Naive thymus-derived CD4-positive, alpha-beta T cell (primary cell): ENCODE data around the gene TCP11. TPM values are rescaled to one million over a fixed set of nuclear protein-coding genes. Genes with fewer than 3 reads are reported as not detected.
A peak's percentile ranks its signal among the peaks of the same experiment; 100 is the strongest.

ENCODE experiments used
- ATAC-seq: fragments of 150-1000 bp; cut with Tn5 transposase; 2 replicates; pipeline ENCODE4 v1.10.0; 2021; ENCODE audit warnings: mild to moderate bottlenecking, moderate library complexity
- CTCF ChIA-PET: fragments of 350-600 bp; sonication (Branson Sonifier 250); formaldehyde crosslinking; loops from one replicate; lab custom pipeline; 2021; ENCODE audit warnings: antibody characterized with exemption; lab: Charles Lee
- POLR2A ChIA-PET: fragments of 350-600 bp; sonication (Branson Sonifier 250); formaldehyde crosslinking; loops from one replicate; lab custom pipeline; 2021; ENCODE audit warnings: antibody characterized with exemption, inconsistent platforms; lab: Charles Lee
- DNase-seq, 9 donors: peaks; one replicate each; pipeline versions ENCODE4 v3.0.0 to v3.0.0-alpha.2; 2020 to 2022; ENCODE audit warnings: mixed read lengths in 1 of 9
- H3K27ac ChIP-seq: one replicate; pipeline ENCODE4 v1.7.0; 2013; ENCODE audit warnings: mild to moderate bottlenecking, low read depth, low read length, moderate library complexity
- H3K27me3 ChIP-seq, 2 donors: one replicate each; pipeline ENCODE4 v1.7.0; 2013; ENCODE audit warnings: low read length in 2 of 2, mild to moderate bottlenecking in 2 of 2, moderate library complexity in 2 of 2; ENCODE audit not compliant: control insufficient read depth in 2 of 2, insufficient read depth in 2 of 2
- H3K36me3 ChIP-seq, 3 experiments: 1 replicate in 2 of 3; 2 replicates in 1 of 3; pipeline ENCODE4 v1.7.0; 2013; ENCODE audit warnings: low read length in 3 of 3, mild to moderate bottlenecking in 3 of 3, moderate library complexity in 1 of 3; ENCODE audit not compliant: insufficient read depth in 3 of 3, control insufficient read depth in 2 of 3
- H3K4me1 ChIP-seq, 2 donors: one replicate each; pipeline ENCODE4 v1.7.0; 2013; ENCODE audit warnings: low read length in 2 of 2, mild to moderate bottlenecking in 2 of 2, moderate library complexity in 1 of 2; ENCODE audit not compliant: control insufficient read depth in 2 of 2, insufficient read depth in 2 of 2
- H3K4me3 ChIP-seq: 2 replicates; pipeline ENCODE4 v1.7.0; 2013; ENCODE audit warnings: mild to moderate bottlenecking, low read length
- H3K9me3 ChIP-seq, 3 experiments: 1 replicate in 2 of 3; 2 replicates in 1 of 3; pipeline ENCODE4 v1.7.0; 2013; ENCODE audit warnings: low read length in 3 of 3; ENCODE audit not compliant: control insufficient read depth in 2 of 3
- H3K27ac Mint-ChIP-seq, 9 donors: one replicate each; pipeline ENCODE4 v1.8.0; 2020 to 2022; ENCODE audit warnings: mixed read lengths in 9 of 9, mild to moderate bottlenecking in 8 of 9, moderate library complexity in 5 of 9, inconsistent platforms in 2 of 9
- H3K27me3 Mint-ChIP-seq, 5 donors: one replicate each; pipeline ENCODE4 v1.8.0; 2021 to 2022; ENCODE audit warnings: mixed read lengths in 5 of 5, mild to moderate bottlenecking in 1 of 5
- H3K36me3 Mint-ChIP-seq, 5 donors: one replicate each; pipeline ENCODE4 v1.8.0; 2020 to 2022; ENCODE audit warnings: mixed read lengths in 5 of 5, mild to moderate bottlenecking in 3 of 5, inconsistent platforms in 1 of 5
- H3K4me1 Mint-ChIP-seq, 7 donors: one replicate each; pipeline ENCODE4 v1.8.0; 2020 to 2022; ENCODE audit warnings: mixed read lengths in 7 of 7, mild to moderate bottlenecking in 3 of 7, inconsistent platforms in 1 of 7
- H3K4me3 Mint-ChIP-seq, 10 donors: one replicate each; pipeline ENCODE4 v1.8.0; 2020 to 2022; ENCODE audit warnings: mild to moderate bottlenecking in 10 of 10, mixed read lengths in 10 of 10, moderate library complexity in 6 of 10, inconsistent platforms in 2 of 10
- H3K9me3 Mint-ChIP-seq, 11 donors: one replicate each; pipeline ENCODE4 v1.8.0; 2020 to 2022; ENCODE audit warnings: mixed read lengths in 11 of 11, mild to moderate bottlenecking in 4 of 11, inconsistent platforms in 1 of 11, moderate library complexity in 1 of 11
- intact Hi-C, 2 donors: fragments of 100-400 bp; cut with micrococcal nuclease; formaldehyde crosslinking; loops; one replicate each; pipeline ENCODE4 v1.15.1; 2023
- polyA plus RNA-seq, 2 donors: library from polyadenylated mRNA; unstranded; fragments of 300-500 nt; fragmentation: Illumina TruSeq; gene quantifications; one replicate each; pipeline ENCODE4 v1.2.3, GENCODE V29; 2021
- total RNA-seq, 6 experiments: library from RNA in 5 of 6; stranded (reverse) in 5 of 6; gene quantifications; 1 replicate in 5 of 6; 2 replicates in 1 of 6; pipeline ENCODE4 v1.2.3 and lab custom pipeline; 2021 to 2026

TCP11 gene
- total and polyA plus RNA-seq, 7 experiments from 2014 or later: not detected

DNA sequence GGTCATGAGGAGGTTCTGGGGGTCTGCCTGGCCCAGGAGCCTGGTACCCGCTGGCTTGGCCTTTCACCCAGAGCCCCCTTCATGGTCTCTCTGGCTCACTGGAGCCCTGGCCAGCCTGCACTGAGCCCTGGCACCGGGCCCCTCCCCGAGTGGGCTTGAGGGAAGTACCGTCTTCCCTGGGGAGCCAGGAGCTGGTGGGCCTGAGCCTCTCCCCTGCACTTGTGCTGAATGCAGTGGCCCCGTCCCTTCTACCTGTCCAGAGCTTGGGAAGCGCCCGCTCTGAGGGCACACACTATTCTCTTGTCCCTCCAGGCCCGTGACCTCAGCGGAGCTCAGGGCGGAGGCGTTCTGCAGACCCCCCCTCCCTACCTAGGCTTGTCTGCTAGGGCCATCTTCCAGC lies 62.2 kb downstream of the TCP11 start:
- Mint-ChIP-seq H3K27ac (no peak overlapping the region), H3K36me3 (peaks cover 0 to 39% (median 11%) of the 10 kb centered on the region in 5 donors), H3K4me1 (peaks cover 0 to 4% (median 0%) of the 10 kb centered on the region in 7 donors), H3K4me3 (no peak overlapping the region), H3K27me3 (no peaks in the 10 kb centered on the region), H3K9me3 (no peaks in the 10 kb centered on the region)
- ATAC-seq: no peak
- DNase-seq: no peak
- no peak overlapping the region for H3K27ac ChIP-seq
- ChIA-PET CTCF (no interaction called here), POLR2A (no interaction called here)
- H3K4me1 ChIP-seq: no peaks in the 10 kb centered on the region
- no peaks in the 10 kb centered on the region for H3K27me3 ChIP-seq
- no peak overlapping the region for H3K4me3 ChIP-seq
- intact Hi-C loops: no loop called here
- H3K9me3 ChIP-seq: no peaks in the 10 kb centered on the region
- peaks cover 0 to 66% (median 0%) of the 10 kb centered on the region in 3 experiments for H3K36me3 ChIP-seq

GRCh38 chr6:35078226-35078850 lies 62.8 kb downstream of the TCP11 start:
- intact Hi-C loops: no loop called here
- peaks cover 0 to 4% (median 0%) of the 10 kb centered on the region in 7 donors for H3K4me1 Mint-ChIP-seq
- Histone ChIP-seq H3K4me1 (no peaks in the 10 kb centered on the region), H3K36me3 (peaks cover 0 to 61% (median 0%) of the 10 kb centered on the region in 3 experiments), H3K4me3 (no peak overlapping the region), H3K27ac (no peak overlapping the region), H3K27me3 (no peaks in the 10 kb centered on the region), H3K9me3 (no peaks in the 10 kb centered on the region)
- no peaks in the 10 kb centered on the region for H3K27me3 Mint-ChIP-seq
- ChIA-PET CTCF (no interaction called here), POLR2A (no interaction called here)
- DNase-seq (no peak), ATAC-seq (no peak)
- no peak overlapping the region for H3K27ac Mint-ChIP-seq
- no peaks in the 10 kb centered on the region for H3K9me3 Mint-ChIP-seq
- H3K36me3 Mint-ChIP-seq: peaks cover 0 to 37% (median 11%) of the 10 kb centered on the region in 5 donors
- H3K4me3 Mint-ChIP-seq: no peak overlapping the region

DNA sequence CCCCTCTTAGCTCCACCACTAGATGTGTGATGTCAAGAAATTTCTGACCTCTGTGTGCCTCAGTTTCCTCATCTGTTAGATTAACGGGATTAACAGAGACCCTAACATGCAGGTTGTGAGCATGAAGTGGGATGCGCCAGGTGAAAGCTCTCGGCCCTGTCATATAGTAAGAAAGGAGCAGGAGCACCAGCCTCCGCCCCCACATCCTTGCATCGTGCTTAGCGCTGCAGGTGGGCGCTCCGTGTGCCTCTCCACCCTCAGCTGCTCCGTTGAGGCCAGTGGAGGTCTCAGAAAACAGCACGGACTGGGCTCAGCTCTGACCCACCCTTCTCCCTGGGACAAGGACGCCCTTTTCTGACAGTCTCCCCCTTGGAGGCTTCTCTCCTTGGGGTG lies 63.4 kb downstream of the TCP11 start:
- POLR2A ChIA-PET: no interaction called here
- DNase-seq (no peak), ATAC-seq (no peak)
- Histone ChIP-seq H3K4me3 (no peak overlapping the region), H3K9me3 (no peaks in the 10 kb centered on the region), H3K27ac (no peak overlapping the region), H3K27me3 (no peaks in the 10 kb centered on the region), H3K36me3 (peaks cover 0 to 54% (median 0%) of the 10 kb centered on the region in 3 experiments), H3K4me1 (no peaks in the 10 kb centered on the region)
- H3K36me3 Mint-ChIP-seq: peaks cover 0 to 41% (median 11%) of the 10 kb centered on the region in 5 donors
- no peak overlapping the region for H3K27ac Mint-ChIP-seq
- peaks cover 0 to 4% (median 0%) of the 10 kb centered on the region in 7 donors for H3K4me1 Mint-ChIP-seq
- H3K27me3 Mint-ChIP-seq: no peaks in the 10 kb centered on the region
- H3K9me3 Mint-ChIP-seq: no peaks in the 10 kb centered on the region
- CTCF ChIA-PET: no interaction called here
- intact Hi-C loops: no loop called here
- no peak overlapping the region for H3K4me3 Mint-ChIP-seq

GRCh38 chr6:35076997-35077712 lies 64.0 kb downstream of the TCP11 start:
- Mint-ChIP-seq H3K27me3 (no peaks in the 10 kb centered on the region), H3K36me3 (peaks cover 0 to 44% (median 8%) of the 10 kb centered on the region in 5 donors), H3K27ac (no peak overlapping the region), H3K4me3 (no peak overlapping the region), H3K4me1 (peaks cover 0 to 4% (median 0%) of the 10 kb centered on the region in 7 donors), H3K9me3 (no peaks in the 10 kb centered on the region)
- H3K9me3 ChIP-seq: no peaks in the 10 kb centered on the region
- H3K36me3 ChIP-seq: peaks cover 0 to 49% (median 0%) of the 10 kb centered on the region in 3 experiments
- no peaks in the 10 kb centered on the region for H3K4me1 ChIP-seq
- intact Hi-C loops: no loop called here
- no peak overlapping the region for H3K27ac ChIP-seq
- no peak overlapping the region for H3K4me3 ChIP-seq
- CTCF ChIA-PET: no interaction called here
- H3K27me3 ChIP-seq: no peaks in the 10 kb centered on the region
- no peak for DNase-seq
- no peak for ATAC-seq
- POLR2A ChIA-PET: no interaction called here

GRCh38 chr6:35073766-35074471 lies 67.2 kb downstream of the TCP11 start:
- DNase-seq (no peak), ATAC-seq (no peak)
- Mint-ChIP-seq H3K27ac (no peak overlapping the region), H3K4me3 (no peak overlapping the region), H3K27me3 (no peaks in the 10 kb centered on the region), H3K36me3 (peaks cover 0 to 30% (median 5%) of the 10 kb centered on the region in 5 donors), H3K4me1 (peaks cover 0 to 1% (median 0%) of the 10 kb centered on the region in 7 donors), H3K9me3 (no peaks in the 10 kb centered on the region)
- Histone ChIP-seq H3K27ac (no peak overlapping the region), H3K9me3 (no peaks in the 10 kb centered on the region), H3K36me3 (peaks cover 0 to 30% (median 0%) of the 10 kb centered on the region in 3 experiments), H3K4me3 (no peak overlapping the region), H3K27me3 (no peaks in the 10 kb centered on the region), H3K4me1 (no peaks in the 10 kb centered on the region)
- POLR2A ChIA-PET: no interaction called here
- CTCF ChIA-PET: no interaction called here
- intact Hi-C loops: no loop called here

DNA sequence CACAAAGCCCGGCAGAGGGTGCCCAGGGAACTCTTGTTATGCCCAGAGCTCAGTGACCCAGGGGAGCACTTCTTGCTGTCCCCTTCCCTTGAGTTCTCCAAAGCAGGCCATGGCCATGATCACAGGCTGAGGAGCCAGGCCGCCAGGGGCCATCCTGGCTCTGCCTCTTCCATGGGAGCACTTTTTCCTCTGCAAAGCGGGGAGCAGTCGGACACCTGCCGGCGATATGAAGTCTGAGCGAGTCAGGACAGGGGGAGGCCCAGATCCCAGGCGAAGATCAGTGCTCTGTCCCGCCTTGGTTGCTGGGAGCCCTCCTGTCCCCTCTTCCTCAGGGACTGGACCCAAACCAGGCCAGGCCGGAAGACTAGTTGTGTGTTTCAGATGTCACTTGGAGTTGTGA lies 67.9 kb downstream of the TCP11 start:
- Histone ChIP-seq H3K4me3 (no peak overlapping the region), H3K4me1 (no peaks in the 10 kb centered on the region), H3K36me3 (peaks cover 0 to 23% (median 0%) of the 10 kb centered on the region in 3 experiments), H3K27me3 (no peaks in the 10 kb centered on the region), H3K9me3 (no peaks in the 10 kb centered on the region), H3K27ac (no peak overlapping the region)
- H3K4me1 Mint-ChIP-seq: peaks cover 0 to 1% (median 0%) of the 10 kb centered on the region in 7 donors
- POLR2A ChIA-PET: no interaction called here
- CTCF ChIA-PET: no interaction called here
- H3K27ac Mint-ChIP-seq: peak overlapping the region in 1 of 9 donors; percentile 27
- H3K36me3 Mint-ChIP-seq: peaks cover 0 to 30% (median 5%) of the 10 kb centered on the region in 5 donors
- ATAC-seq (no peak), DNase-seq (no peak)
- H3K4me3 Mint-ChIP-seq: no peak overlapping the region
- no peaks in the 10 kb centered on the region for H3K9me3 Mint-ChIP-seq
- no peaks in the 10 kb centered on the region for H3K27me3 Mint-ChIP-seq
- intact Hi-C loops: no loop called here
